ENCODE results near the gene SLC16A11. TPM values are rescaled to one million over a fixed set of nuclear protein-coding genes. Genes with fewer than 3 reads are reported as not detected.

The SLC16A11 gene
- total RNA-seq, 1 experiment from 2014 or later: not detected

DNA sequence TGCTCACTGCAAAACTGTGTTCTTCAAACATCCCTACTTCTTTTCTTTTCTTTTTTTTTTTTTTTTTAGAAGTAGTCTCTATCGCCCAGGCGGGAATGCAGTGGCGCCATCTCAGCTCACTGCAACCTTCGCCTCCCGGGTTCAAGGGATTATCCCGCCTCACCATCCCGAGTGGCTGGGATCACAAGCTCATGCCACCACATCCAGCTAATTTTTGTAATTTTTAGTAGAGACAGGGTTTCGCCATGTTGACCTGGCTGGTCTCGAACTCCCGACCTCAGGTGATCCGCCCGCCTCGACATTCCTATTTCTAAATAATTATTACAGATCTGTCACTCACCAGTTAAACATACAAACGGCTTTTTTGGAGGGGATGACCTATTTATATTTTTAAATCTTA is 32.5 kb downstream of the SLC16A11 start:
- Mint-ChIP-seq H3K27me3 (ENCODE audit: insufficient read depth, unreplicated experiment) (no peaks in the 10 kb centered on the region), H3K4me3 (ENCODE audit: unreplicated experiment) (peak overlapping the region; percentile 96), H3K9me3 (ENCODE audit: unreplicated experiment) (no peaks in the 10 kb centered on the region), H3K36me3 (ENCODE audit: insufficient read depth, unreplicated experiment) (peaks cover 48% of the 10 kb centered on the region), H3K4me1 (ENCODE audit: insufficient read depth, unreplicated experiment) (peaks cover 17% of the 10 kb centered on the region), H3K27ac (ENCODE audit: low read depth, unreplicated experiment) (peak overlapping the region; percentile 99)
- CTCF ChIA-PET: interaction anchor here (0.7 to 2.6 kb wide), 2 partner anchors 168 to 345 kb away, joined by 3 to 8 read pairs; no protein-coding TSS in a partner anchor
- BruUV-seq (replicated peaks): no TSS peak
- no peak for DNase-seq (ENCODE audit: unreplicated experiment)
- POLR2A ChIA-PET: interaction anchor here (1.0 to 2.5 kb wide), 4 partner anchors 24 to 342 kb away, joined by 3 to 21 read pairs (median 7); partner anchors contain the start of gene SLC16A13
- intact Hi-C loops (cut with micrococcal nuclease): no loop called here
- no peak for TF ChIP-seq CTCF (IDR thresholded peaks at IDR 0.05; ENCODE audit: unreplicated experiment)

GRCh38 chr17:7010523-7010922 is 33.4 kb downstream of the SLC16A11 start:
- no peak for DNase-seq (ENCODE audit: unreplicated experiment)
- H3K4me3 Mint-ChIP-seq (ENCODE audit: unreplicated experiment): peak overlapping the region; percentile 96
- CTCF ChIA-PET: interaction anchor here (0.7 to 2.6 kb wide), 2 partner anchors 167 to 344 kb away, joined by 3 to 8 read pairs; no protein-coding TSS in a partner anchor
- intact Hi-C loops (cut with micrococcal nuclease): no loop called here
- H3K36me3 Mint-ChIP-seq (ENCODE audit: insufficient read depth, unreplicated experiment): peaks cover 53% of the 10 kb centered on the region
- no TSS peak for BruUV-seq (replicated peaks)
- no peaks in the 10 kb centered on the region for H3K27me3 Mint-ChIP-seq (ENCODE audit: insufficient read depth, unreplicated experiment)
- no peak overlapping the region for H3K27ac Mint-ChIP-seq (ENCODE audit: low read depth, unreplicated experiment)
- H3K9me3 Mint-ChIP-seq (ENCODE audit: unreplicated experiment): no peaks in the 10 kb centered on the region
- H3K4me1 Mint-ChIP-seq (ENCODE audit: insufficient read depth, unreplicated experiment): peaks cover 17% of the 10 kb centered on the region
- POLR2A ChIA-PET: interaction anchor here (0.6 to 1.2 kb wide), 4 partner anchors 25 to 359 kb away, joined by 3 to 5 read pairs (median 3); partner anchors contain the start of genes C17orf100, MED31 and SLC16A13
- no peak for TF ChIP-seq CTCF (IDR thresholded peaks at IDR 0.05; ENCODE audit: unreplicated experiment)

DNA sequence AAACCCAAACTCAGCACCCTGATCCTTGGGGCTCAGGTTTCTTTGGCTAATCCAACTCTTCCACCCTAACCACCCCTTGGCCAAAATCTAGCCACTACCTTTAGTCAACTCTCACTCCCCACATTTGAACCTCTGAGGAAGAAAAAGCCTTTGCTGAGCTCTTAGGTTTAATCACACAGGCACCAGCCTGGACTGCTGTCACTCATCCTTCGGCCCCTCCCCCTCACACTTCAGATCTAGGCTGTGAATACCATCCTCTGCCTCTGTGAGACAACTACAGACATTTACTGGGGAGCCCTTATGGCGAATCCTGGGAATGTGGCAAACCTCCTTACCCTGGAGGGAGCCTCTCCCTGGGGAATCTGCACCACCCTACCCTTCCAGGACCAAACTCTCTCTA is 36.7 kb downstream of the SLC16A11 start:
- DNase-seq (ENCODE audit: unreplicated experiment): no peak
- intact Hi-C loops (cut with micrococcal nuclease): no loop called here
- ChIA-PET CTCF (interaction anchor here (0.6 to 8.2 kb wide), 6 partner anchors 12 to 341 kb away, joined by 3 to 137 read pairs (median 4); no protein-coding TSS in a partner anchor), POLR2A (no interaction called here)
- no peaks in the 10 kb centered on the region for H3K9me3 Mint-ChIP-seq (ENCODE audit: unreplicated experiment)
- H3K27me3 Mint-ChIP-seq (ENCODE audit: insufficient read depth, unreplicated experiment): no peaks in the 10 kb centered on the region
- H3K36me3 Mint-ChIP-seq (ENCODE audit: insufficient read depth, unreplicated experiment): peaks cover 49% of the 10 kb centered on the region
- BruUV-seq (replicated peaks): no TSS peak
- H3K4me3 Mint-ChIP-seq (ENCODE audit: unreplicated experiment): no peak overlapping the region
- TF ChIP-seq CTCF (IDR thresholded peaks at IDR 0.05; ENCODE audit: unreplicated experiment): no peak
- H3K27ac Mint-ChIP-seq (ENCODE audit: low read depth, unreplicated experiment): no peak overlapping the region
- peaks cover 23% of the 10 kb centered on the region for H3K4me1 Mint-ChIP-seq (ENCODE audit: insufficient read depth, unreplicated experiment)

DNA sequence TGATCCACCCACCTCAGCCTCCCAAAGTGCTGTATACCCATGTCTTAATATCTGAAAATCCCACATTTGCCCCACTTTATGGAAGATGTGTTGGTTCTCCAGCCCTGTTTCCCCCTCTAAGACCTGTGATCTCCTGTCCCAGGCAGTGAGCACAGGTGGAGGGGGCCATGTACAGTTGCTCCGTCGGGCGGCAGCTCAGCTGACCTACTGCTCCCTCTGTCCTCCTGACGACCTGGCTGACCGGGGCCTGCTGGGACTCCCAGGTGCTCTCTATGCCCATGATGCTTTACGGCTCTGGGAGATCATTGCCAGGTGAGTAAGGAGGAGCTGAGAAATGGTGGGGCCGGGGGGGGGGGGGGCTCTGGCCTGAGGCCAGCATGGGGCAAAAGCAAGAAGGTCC is 38.2 kb downstream of the SLC16A11 start:
- CTCF ChIA-PET: interaction anchor here (0.6 to 8.2 kb wide), 8 partner anchors 16 to 341 kb away, joined by 3 to 137 read pairs (median 3); no protein-coding TSS in a partner anchor
- TF ChIP-seq CTCF (IDR thresholded peaks at IDR 0.05; ENCODE audit: unreplicated experiment): no peak
- intact Hi-C loops (cut with micrococcal nuclease): loop anchor here (1.0 kb wide), 2 partner anchors 162 to 339 kb away; no protein-coding TSS in a partner anchor
- H3K27me3 Mint-ChIP-seq (ENCODE audit: insufficient read depth, unreplicated experiment): no peaks in the 10 kb centered on the region
- no peaks in the 10 kb centered on the region for H3K9me3 Mint-ChIP-seq (ENCODE audit: unreplicated experiment)
- H3K4me3 Mint-ChIP-seq (ENCODE audit: unreplicated experiment): no peak overlapping the region
- H3K36me3 Mint-ChIP-seq (ENCODE audit: insufficient read depth, unreplicated experiment): peaks cover 60% of the 10 kb centered on the region
- H3K27ac Mint-ChIP-seq (ENCODE audit: low read depth, unreplicated experiment): no peak overlapping the region
- no peak for DNase-seq (ENCODE audit: unreplicated experiment)
- H3K4me1 Mint-ChIP-seq (ENCODE audit: insufficient read depth, unreplicated experiment): peaks cover 19% of the 10 kb centered on the region
- BruUV-seq (replicated peaks): no TSS peak
- POLR2A ChIA-PET: interaction anchor here (1.3 kb wide), 1 partner anchor 152 kb away, joined by 3 read pairs; no protein-coding TSS in a partner anchor
